ENCODE data around the gene NUP93.

The NUP93 gene

GRCh38 chr16:56732366-56732765, 2.4 kb downstream of the NUP93 start:
- no peaks in the 10 kb centered on the region for H3K27me3 ChIP-seq (ENCODE audit: low read length)

GRCh38 chr16:56732832-56733231, 2.9 kb downstream of the NUP93 start:
- Histone ChIP-seq H3K9me2 (replicated peaks; ENCODE audit: insufficient read depth, low read length) (no peaks in the 10 kb centered on the region), H3K4me2 (ENCODE audit: low read depth, low read length, poor library complexity, severe bottlenecking) (peak overlapping the region; percentile 94), H3F3A (ENCODE audit: insufficient read depth) (no peaks in the 10 kb centered on the region), H3K36me3 (ENCODE audit: low read length) (no peaks in the 10 kb centered on the region), H4K20me1 (ENCODE audit: low read depth, low read length) (no peaks in the 10 kb centered on the region; the same call in 1 of the 2 replicates), H3K79me2 (ENCODE audit: insufficient read depth, low read length) (peaks cover 75% of the 10 kb centered on the region), H3K27me3 (ENCODE audit: low read length) (no peaks in the 10 kb centered on the region), H2AFZ (ENCODE audit: low read depth, low read length, severe bottlenecking) (no peak overlapping the region), H3K4me3 (ENCODE audit: insufficient read depth, low read length, poor library complexity, severe bottlenecking) (no peak overlapping the region), H3K9me3 (ENCODE audit: insufficient read depth, low read length) (no peaks in the 10 kb centered on the region), H3K9ac (ENCODE audit: low read length) (no peak overlapping the region), H3K27ac (ENCODE audit: low read depth, low read length) (no peak overlapping the region)
- TF ChIP-seq EZH2phosphoT487 (conservative IDR thresholded peaks at IDR 0.05; ENCODE audit: low read length): no peak
- no peak for TF ChIP-seq CTCF (IDR thresholded peaks at IDR 0.05; ENCODE audit: insufficient read depth, low read length, poor library complexity, severe bottlenecking)

More at GRCh38 chr16:56732366-56732765, 2.4 kb downstream of the NUP93 start:
- Histone ChIP-seq H3K4me2 (ENCODE audit: low read depth, low read length, poor library complexity, severe bottlenecking) (peak overlapping the region; percentile 94), H3K79me2 (ENCODE audit: insufficient read depth, low read length) (peaks cover 71% of the 10 kb centered on the region), H3F3A (ENCODE audit: insufficient read depth) (no peaks in the 10 kb centered on the region), H3K9me2 (replicated peaks; ENCODE audit: insufficient read depth, low read length) (no peaks in the 10 kb centered on the region), H3K27ac (ENCODE audit: low read depth, low read length) (no peak overlapping the region), H3K9me3 (ENCODE audit: insufficient read depth, low read length) (no peaks in the 10 kb centered on the region), H3K36me3 (ENCODE audit: low read length) (no peaks in the 10 kb centered on the region), H2AFZ (ENCODE audit: low read depth, low read length, severe bottlenecking) (no peak overlapping the region), H3K9ac (ENCODE audit: low read length) (peak overlapping the region; percentile 13; the same call in 1 of the 2 replicates), H4K20me1 (ENCODE audit: low read depth, low read length) (no peaks in the 10 kb centered on the region; the same call in 1 of the 2 replicates), H3K4me3 (ENCODE audit: insufficient read depth, low read length, poor library complexity, severe bottlenecking) (no peak overlapping the region)
- TF ChIP-seq EZH2phosphoT487 (conservative IDR thresholded peaks at IDR 0.05; ENCODE audit: low read length): no peak
- TF ChIP-seq CTCF (IDR thresholded peaks at IDR 0.05; ENCODE audit: insufficient read depth, low read length, poor library complexity, severe bottlenecking): no peak

- H4K20me1 ChIP-seq (ENCODE audit: low read depth, low read length): no peaks in the 10 kb centered on the region; the same call in 1 of the 2 replicates
- H3F3A ChIP-seq (ENCODE audit: insufficient read depth): no peaks in the 10 kb centered on the region
- no peak overlapping the region for H3K9ac ChIP-seq (ENCODE audit: low read length)
- no peak overlapping the region for H2AFZ ChIP-seq (ENCODE audit: low read depth, low read length, severe bottlenecking)
- TF ChIP-seq CTCF (IDR thresholded peaks at IDR 0.05; ENCODE audit: insufficient read depth, low read length, poor library complexity, severe bottlenecking) (no peak), EZH2phosphoT487 (conservative IDR thresholded peaks at IDR 0.05; ENCODE audit: low read length) (no peak)
- H3K27me3 ChIP-seq (ENCODE audit: low read length): no peaks in the 10 kb centered on the region
- H3K79me2 ChIP-seq (ENCODE audit: insufficient read depth, low read length): peaks cover 85% of the 10 kb centered on the region
- no peaks in the 10 kb centered on the region for H3K9me2 ChIP-seq (replicated peaks; ENCODE audit: insufficient read depth, low read length)
- H3K27ac ChIP-seq (ENCODE audit: low read depth, low read length): no peak overlapping the region
- no peaks in the 10 kb centered on the region for H3K9me3 ChIP-seq (ENCODE audit: insufficient read depth, low read length)
- no peak overlapping the region for H3K4me2 ChIP-seq (ENCODE audit: low read depth, low read length, poor library complexity, severe bottlenecking)
- H3K36me3 ChIP-seq (ENCODE audit: low read length): no peaks in the 10 kb centered on the region
- no peak overlapping the region for H3K4me3 ChIP-seq (ENCODE audit: insufficient read depth, low read length, poor library complexity, severe bottlenecking)
Observed at GRCh38 chr16:56734429-56734828, 4.5 kb downstream of the NUP93 start.

Measured in SU-DHL-6 (cell line).